Measurements from ENCODE around the gene JAM3.

DNA sequence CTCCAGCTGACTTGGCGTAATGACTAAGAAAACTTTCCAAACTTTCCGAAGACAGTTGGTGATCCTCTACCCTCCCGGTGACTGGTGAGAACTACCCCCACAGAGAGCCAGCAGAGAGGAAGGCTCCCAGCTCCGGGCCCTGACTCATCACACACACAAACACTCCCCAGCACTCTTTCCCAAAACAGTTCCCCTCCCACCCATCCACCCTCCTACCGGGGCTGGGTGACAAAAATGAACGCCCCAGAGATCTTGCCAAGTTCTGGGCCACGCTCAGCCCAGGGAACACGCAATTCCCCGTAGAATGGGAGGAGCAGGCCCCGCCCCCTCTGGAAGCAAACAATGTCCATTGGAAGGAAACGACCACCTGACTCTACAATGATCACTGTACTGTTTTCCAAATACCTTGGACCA, 21.3 kb upstream of the JAM3 start:
- TF ChIP-seq, protein P1, sequence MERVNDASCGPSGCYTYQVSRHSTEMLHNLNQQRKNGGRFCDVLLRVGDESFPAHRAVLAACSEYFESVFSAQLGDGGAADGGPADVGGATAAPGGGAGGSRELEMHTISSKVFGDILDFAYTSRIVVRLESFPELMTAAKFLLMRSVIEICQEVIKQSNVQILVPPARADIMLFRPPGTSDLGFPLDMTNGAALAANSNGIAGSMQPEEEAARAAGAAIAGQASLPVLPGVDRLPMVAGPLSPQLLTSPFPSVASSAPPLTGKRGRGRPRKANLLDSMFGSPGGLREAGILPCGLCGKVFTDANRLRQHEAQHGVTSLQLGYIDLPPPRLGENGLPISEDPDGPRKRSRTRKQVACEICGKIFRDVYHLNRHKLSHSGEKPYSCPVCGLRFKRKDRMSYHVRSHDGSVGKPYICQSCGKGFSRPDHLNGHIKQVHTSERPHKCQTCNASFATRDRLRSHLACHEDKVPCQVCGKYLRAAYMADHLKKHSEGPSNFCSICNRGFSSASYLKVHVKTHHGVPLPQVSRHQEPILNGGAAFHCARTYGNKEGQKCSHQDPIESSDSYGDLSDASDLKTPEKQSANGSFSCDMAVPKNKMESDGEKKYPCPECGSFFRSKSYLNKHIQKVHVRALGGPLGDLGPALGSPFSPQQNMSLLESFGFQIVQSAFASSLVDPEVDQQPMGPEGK (CRISPR knock-in tag; IDR thresholded peaks at IDR 0.05; ENCODE audit: borderline replicate concordance) = no peak
- TF ChIP-seq RARB (CRISPR knock-in tag; IDR thresholded peaks at IDR 0.05) (no peak), OSR1 (CRISPR knock-in tag; IDR thresholded peaks at IDR 0.05) (no peak), GLIS3 (CRISPR knock-in tag; IDR thresholded peaks at IDR 0.05) (no peak), ZNF8 (CRISPR knock-in tag; IDR thresholded peaks at IDR 0.05) (no peak), SNAI2 (CRISPR knock-in tag; IDR thresholded peaks at IDR 0.05) (no peak), CREB5 (CRISPR knock-in tag; IDR thresholded peaks at IDR 0.05; ENCODE audit: low read depth) (no peak), ISL1 (CRISPR knock-in tag; IDR thresholded peaks at IDR 0.05) (no peak), ZFP30 (CRISPR knock-in tag; IDR thresholded peaks at IDR 0.05) (no peak), ARNTL (CRISPR knock-in tag; IDR thresholded peaks at IDR 0.05; ENCODE audit: borderline replicate concordance, low read depth) (no peak)
- TF ChIP-seq, protein P2, sequence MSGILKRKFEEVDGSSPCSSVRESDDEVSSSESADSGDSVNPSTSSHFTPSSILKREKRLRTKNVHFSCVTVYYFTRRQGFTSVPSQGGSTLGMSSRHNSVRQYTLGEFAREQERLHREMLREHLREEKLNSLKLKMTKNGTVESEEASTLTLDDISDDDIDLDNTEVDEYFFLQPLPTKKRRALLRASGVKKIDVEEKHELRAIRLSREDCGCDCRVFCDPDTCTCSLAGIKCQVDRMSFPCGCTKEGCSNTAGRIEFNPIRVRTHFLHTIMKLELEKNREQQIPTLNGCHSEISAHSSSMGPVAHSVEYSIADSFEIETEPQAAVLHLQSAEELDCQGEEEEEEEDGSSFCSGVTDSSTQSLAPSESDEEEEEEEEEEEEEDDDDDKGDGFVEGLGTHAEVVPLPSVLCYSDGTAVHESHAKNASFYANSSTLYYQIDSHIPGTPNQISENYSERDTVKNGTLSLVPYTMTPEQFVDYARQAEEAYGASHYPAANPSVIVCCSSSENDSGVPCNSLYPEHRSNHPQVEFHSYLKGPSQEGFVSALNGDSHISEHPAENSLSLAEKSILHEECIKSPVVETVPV (CRISPR knock-in tag; IDR thresholded peaks at IDR 0.05) = no peak
